Measurements from ENCODE around the gene RBM47. TPM values are rescaled to one million over a fixed set of nuclear protein-coding genes. Genes with fewer than 3 reads are reported as not detected.

RBM47 gene
- total and polyA plus RNA-seq, 8 donors, result 21.9 to 110 (median 28.0) TPM

DNA sequence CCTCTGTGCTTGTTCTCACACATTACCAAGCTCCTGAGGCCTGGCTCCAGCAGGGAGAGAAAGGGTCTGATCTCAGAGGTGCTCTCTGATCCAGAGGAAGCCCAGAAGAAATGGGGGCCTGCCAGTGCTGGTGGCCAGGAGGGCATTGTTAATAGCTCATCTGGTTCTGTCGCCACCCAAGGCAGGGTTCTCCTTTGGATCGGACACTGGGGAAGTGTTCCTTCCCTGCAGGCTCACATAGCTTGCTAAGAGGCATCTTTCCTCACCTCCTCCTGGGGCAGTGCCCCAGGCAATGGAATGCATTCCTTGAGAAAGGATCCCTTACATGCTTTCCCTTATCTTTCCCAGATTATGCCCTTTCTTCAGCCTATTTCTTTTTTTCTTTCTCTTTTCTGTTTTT lies 53.8 kb downstream of the RBM47 start:
- no peaks in the 10 kb centered on the region for H3K9me3 ChIP-seq
- H3K36me3 ChIP-seq, result no peaks in the 10 kb centered on the region
- peak overlapping the region; percentile 76 to 98 for H3K27ac ChIP-seq
- H3K4me1 ChIP-seq, result peaks cover 15 to 96% of the 10 kb centered on the region in 2 donors
- intact Hi-C loops (cut with DNase I), result no loop called here
- ATAC-seq, result peak; percentile 14
- H3K4me3 ChIP-seq, result no peak overlapping the region
- no peak for DNase-seq
- TF ChIP-seq, protein P1, sequence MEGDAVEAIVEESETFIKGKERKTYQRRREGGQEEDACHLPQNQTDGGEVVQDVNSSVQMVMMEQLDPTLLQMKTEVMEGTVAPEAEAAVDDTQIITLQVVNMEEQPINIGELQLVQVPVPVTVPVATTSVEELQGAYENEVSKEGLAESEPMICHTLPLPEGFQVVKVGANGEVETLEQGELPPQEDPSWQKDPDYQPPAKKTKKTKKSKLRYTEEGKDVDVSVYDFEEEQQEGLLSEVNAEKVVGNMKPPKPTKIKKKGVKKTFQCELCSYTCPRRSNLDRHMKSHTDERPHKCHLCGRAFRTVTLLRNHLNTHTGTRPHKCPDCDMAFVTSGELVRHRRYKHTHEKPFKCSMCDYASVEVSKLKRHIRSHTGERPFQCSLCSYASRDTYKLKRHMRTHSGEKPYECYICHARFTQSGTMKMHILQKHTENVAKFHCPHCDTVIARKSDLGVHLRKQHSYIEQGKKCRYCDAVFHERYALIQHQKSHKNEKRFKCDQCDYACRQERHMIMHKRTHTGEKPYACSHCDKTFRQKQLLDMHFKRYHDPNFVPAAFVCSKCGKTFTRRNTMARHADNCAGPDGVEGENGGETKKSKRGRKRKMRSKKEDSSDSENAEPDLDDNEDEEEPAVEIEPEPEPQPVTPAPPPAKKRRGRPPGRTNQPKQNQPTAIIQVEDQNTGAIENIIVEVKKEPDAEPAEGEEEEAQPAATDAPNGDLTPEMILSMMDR (IDR thresholded peaks at IDR 0.05), result no peak
- no peaks in the 10 kb centered on the region for H3K27me3 ChIP-seq

DNA sequence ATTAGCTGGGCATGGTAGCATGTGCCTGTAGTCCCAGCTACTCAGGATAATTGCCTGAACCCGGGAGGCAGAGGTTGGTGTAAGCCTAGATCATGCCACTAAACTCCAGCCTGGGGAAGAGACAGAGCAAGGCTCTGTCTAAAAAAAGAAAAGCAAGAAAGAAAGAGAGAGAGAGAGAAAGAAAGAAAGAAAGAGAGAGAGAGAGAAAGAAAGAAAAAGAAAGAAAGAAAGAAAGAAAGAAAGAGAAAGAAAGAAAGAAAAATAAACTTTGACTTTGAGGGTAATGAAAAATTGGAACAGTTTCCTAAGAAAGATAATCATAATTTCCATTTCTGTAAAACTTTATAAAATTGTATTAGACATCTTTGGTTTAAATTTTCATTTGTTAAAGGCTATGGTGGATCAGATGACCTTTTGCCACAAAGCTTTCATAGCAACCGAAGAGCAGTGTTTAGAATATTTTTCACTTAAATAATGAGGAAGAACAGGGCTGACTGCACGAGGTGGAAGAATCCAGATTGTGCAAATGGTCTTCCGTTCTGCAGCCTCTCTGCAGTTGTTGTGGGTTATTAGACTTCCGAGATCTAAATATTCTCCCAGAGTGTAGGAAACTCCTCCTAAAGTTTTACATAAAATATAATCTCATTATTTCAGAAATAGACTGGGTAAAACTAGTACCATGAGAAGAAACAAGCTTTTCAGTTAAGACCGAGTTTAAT lies 55.9 kb downstream of the RBM47 start:
- Histone ChIP-seq H3K36me3 (peaks cover 0 to 4% of the 10 kb centered on the region in 2 donors), H3K4me3 (no peak overlapping the region), H3K4me1 (peaks cover 15 to 82% of the 10 kb centered on the region in 2 donors), H3K27ac (peak overlapping the region; percentile 36 to 98), H3K27me3 (no peaks in the 10 kb centered on the region), H3K9me3 (no peaks in the 10 kb centered on the region)
- ATAC-seq, result no peak
- TF ChIP-seq, protein P1 (IDR thresholded peaks at IDR 0.05), result no peak
- intact Hi-C loops (cut with DNase I), result no loop called here
- DNase-seq, result no peak

DNA sequence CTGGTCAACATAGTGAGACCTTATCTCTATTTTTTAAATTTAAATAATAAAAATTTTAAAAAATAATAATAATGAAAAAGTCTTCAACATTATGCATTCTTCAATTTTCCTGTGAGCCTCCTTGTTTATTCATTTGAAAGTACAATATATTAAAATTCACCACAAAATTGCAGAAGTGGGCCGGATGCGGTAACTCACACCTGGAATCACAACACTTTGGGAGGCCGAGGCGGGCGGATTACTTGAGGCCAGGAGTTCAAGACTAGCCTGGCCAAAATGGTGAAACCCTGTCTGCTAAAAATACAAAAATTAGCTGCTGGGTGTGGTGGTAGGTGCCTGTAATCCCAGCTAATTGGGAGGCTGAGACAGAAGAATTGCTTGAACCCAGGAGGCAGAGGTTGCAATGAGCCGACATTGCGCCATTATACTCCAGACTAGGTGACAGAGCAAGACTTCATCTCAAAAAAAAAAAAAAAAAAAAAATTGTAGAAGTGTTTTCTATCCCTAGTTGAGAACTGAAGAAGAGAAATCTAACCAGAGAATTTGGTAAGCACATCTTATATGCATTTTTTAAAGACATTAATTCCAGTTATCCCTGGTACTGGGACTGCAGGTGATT lies 56.9 kb downstream of the RBM47 start:
- H3K4me3 ChIP-seq, result no peak overlapping the region
- H3K27ac ChIP-seq, result peak overlapping the region in 1 of 2 donors; percentile 98
- peaks cover 0 to 4% of the 10 kb centered on the region in 2 donors for H3K36me3 ChIP-seq
- H3K27me3 ChIP-seq, result no peaks in the 10 kb centered on the region
- peaks cover 14 to 72% of the 10 kb centered on the region in 2 donors for H3K4me1 ChIP-seq
- ATAC-seq (no peak), DNase-seq (no peak)
- intact Hi-C loops (cut with DNase I), result no loop called here
- TF ChIP-seq, protein P1 (IDR thresholded peaks at IDR 0.05), result no peak
- H3K9me3 ChIP-seq, result no peaks in the 10 kb centered on the region

DNA sequence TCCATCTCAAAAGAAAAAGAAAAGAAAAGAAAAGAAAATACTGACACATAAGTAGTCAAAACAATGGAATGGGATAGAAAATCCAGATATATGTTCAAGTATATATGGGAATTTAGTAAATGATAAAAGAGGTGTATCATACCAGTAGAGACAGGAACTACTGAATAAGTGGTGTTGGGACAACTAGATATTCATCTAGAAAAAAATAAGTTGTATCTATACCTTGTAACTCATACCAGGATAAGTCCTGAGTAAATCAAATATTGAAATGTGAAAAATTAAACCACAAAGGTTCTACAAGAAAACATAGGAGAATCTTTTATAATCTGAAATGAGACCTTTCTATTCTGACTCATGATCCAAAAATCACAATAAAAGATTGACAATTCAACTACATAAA lies 58.5 kb downstream of the RBM47 start:
- no peaks in the 10 kb centered on the region for H3K9me3 ChIP-seq
- TF ChIP-seq, protein P1 (IDR thresholded peaks at IDR 0.05), result no peak
- intact Hi-C loops (cut with DNase I), result no loop called here
- peaks cover 5 to 61% of the 10 kb centered on the region in 2 donors for H3K4me1 ChIP-seq
- no peaks in the 10 kb centered on the region for H3K27me3 ChIP-seq
- H3K4me3 ChIP-seq, result no peak overlapping the region
- no peak for ATAC-seq
- H3K36me3 ChIP-seq, result peaks cover 0 to 4% of the 10 kb centered on the region in 2 donors
- no peak for DNase-seq
- no peak overlapping the region for H3K27ac ChIP-seq

DNA sequence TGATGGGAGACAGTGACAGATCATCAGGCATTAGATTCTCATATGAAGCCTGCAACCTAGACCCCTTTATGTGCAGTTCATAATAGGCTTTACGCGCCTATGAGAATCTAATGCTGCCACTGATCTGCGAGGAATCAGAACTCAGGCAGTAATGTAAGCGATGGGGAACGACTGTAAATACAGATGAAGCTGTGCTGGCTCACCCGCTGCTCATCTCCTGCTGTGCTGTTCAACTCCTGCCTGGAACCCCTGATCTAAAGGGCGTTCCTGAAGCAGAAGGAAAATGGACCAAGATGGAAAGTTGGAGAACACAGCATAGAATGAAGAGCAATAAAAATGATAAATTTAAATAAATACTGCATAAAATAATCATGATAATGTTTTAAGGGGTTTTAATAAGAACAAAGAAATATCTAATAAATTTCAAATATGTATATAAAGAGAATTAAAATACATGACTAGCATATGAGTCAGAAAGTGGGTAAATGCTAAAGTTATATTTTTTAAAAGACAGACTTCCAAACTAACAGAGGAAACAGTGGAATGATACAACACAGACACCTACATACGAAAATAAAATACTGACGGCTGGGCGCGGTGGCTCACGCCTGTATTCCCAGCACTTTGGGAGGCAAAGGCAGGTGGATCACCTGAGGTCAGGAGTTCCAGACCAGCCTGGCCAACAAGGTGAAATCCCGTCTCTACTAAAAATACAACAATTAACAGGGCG lies 59.2 kb downstream of the RBM47 start:
- no peaks in the 10 kb centered on the region for H3K27me3 ChIP-seq
- intact Hi-C loops (cut with DNase I), result no loop called here

More for the DNA sequence above, 59.2 kb downstream of the RBM47 start:
- DNase-seq (no peak), ATAC-seq (no peak)
- Histone ChIP-seq H3K27ac (no peak overlapping the region), H3K4me1 (peaks cover 4 to 56% of the 10 kb centered on the region in 2 donors), H3K4me3 (no peak overlapping the region), H3K36me3 (peaks cover 0 to 4% of the 10 kb centered on the region in 2 donors), H3K9me3 (no peaks in the 10 kb centered on the region)
- TF ChIP-seq, protein P1 (IDR thresholded peaks at IDR 0.05), result no peak
